Measurements from ENCODE around the gene COG4.

DNA sequence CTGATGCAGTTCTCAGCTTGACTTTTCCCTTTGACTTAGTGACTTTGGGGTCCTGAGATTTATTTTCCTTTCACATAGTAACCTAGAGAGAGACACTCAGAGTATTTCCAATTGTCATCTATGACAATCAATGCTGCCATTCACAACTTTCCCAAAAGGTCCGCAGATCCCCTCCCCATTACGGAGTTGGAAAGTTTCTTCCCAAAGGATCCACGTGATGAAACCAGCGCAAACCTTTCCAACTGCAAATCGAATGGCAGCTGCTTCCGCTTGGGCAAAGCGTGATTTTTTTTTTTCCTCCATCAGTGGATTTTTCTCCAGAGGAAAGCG is 69.5 kb downstream of the COG4 start:
- no peak for TF ChIP-seq EZH2 (IDR thresholded peaks at IDR 0.05; ENCODE audit: insufficient read depth, poor library complexity, severe bottlenecking)
- TF ChIP-seq EZH2phosphoT487 (IDR thresholded peaks at IDR 0.05; ENCODE audit: insufficient read depth, low read depth) = no peak

Data from GM23248 (cell line).